Activated naive CD4-positive, alpha-beta T cell treated with anti-CD3 and anti-CD28 coated beads, Interleukin-2, amount 50 U/mL, for 72 hours (primary cell): Measurements from ENCODE around the gene BOLA1. TPM values are rescaled to one million over a fixed set of nuclear protein-coding genes. Genes with fewer than 3 reads are reported as not detected.
"Not testable (repeated sequence)": the region's sequence is repeated elsewhere in the genome, so short reads cannot be mapped to it uniquely, and the experiment has no call there.

ENCODE experiments used
- ATAC-seq, 2 donors: fragments of 150-1000 bp; cut with Tn5 transposase; 2 replicates each; pipeline ENCODE4 v1.10.0; 2021; ENCODE audit warnings: mild to moderate bottlenecking in 2 of 2, moderate library complexity in 2 of 2
- DNase-seq, 2 donors: peaks; one replicate each; pipeline ENCODE4 v3.0.0; 2021 to 2022; ENCODE audit warnings: low spot score in 2 of 2
- H3K27ac Mint-ChIP-seq, 2 donors: one replicate each; pipeline ENCODE4 v1.8.0; 2022; ENCODE audit warnings: mild to moderate bottlenecking in 2 of 2, mixed read lengths in 2 of 2
- H3K36me3 Mint-ChIP-seq, 2 donors: one replicate each; pipeline ENCODE4 v1.8.0; 2022; ENCODE audit warnings: mixed read lengths in 2 of 2
- H3K9me3 Mint-ChIP-seq, 2 donors: one replicate each; pipeline ENCODE4 v1.8.0; 2022; ENCODE audit warnings: mixed read lengths in 2 of 2
- total RNA-seq, 2 donors: library from RNA; stranded (reverse); gene quantifications; one replicate each; pipeline ENCODE4 v1.2.3, GENCODE V29; 2022

Gene BOLA1
- total RNA-seq, 2 donors from 2014 or later = 19.4 to 28.7 TPM

DNA sequence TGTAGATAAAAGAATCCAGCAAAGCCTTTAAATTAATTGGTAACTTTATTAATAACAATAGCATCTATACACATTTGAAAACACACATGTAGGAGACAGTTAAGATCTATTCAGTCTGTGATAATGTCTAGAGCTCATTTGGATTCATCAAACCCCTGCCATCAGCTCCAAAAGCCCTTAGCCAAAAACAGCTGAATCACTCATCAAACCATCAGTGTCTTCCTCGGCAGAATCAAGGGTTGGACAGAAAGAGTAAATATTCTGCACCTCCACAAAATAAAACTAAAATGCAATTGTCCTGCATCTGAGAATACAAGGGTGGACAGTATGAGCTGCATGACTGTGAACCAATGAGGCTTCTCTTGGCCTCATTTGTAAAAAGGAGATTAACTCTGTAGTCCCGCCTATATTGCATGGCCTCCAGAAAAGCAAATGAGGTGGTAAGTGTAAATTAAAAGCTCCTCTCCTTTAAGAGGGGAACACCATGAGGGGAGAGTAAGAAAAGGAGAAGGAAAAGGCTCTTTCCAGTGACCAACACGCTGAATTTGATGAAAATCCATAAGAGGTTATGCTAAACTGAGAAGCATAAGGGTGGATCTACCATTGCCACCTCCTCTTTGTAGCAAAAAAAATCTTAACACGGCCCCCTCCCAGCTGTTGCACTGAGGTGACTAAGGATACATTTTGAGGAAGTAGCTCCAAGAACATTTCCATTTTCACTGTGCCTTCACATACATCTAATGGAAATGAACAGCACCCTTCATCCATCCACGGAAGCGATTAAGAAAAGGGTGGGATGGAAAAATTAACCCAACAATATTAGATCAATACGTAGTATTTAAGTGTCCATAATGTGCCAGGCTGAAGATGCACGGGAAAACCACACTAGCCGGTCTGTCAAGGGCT lies 14.7 kb upstream of the BOLA1 start:
- DNase-seq = peak in 1 of 2 donors; percentile 22
- Mint-ChIP-seq H3K27ac (no peak overlapping the region), H3K9me3 (peaks cover 0 to 4% of the 10 kb centered on the region in 2 donors), H3K36me3 (no peaks in the 10 kb centered on the region)
- ATAC-seq = no peak

DNA sequence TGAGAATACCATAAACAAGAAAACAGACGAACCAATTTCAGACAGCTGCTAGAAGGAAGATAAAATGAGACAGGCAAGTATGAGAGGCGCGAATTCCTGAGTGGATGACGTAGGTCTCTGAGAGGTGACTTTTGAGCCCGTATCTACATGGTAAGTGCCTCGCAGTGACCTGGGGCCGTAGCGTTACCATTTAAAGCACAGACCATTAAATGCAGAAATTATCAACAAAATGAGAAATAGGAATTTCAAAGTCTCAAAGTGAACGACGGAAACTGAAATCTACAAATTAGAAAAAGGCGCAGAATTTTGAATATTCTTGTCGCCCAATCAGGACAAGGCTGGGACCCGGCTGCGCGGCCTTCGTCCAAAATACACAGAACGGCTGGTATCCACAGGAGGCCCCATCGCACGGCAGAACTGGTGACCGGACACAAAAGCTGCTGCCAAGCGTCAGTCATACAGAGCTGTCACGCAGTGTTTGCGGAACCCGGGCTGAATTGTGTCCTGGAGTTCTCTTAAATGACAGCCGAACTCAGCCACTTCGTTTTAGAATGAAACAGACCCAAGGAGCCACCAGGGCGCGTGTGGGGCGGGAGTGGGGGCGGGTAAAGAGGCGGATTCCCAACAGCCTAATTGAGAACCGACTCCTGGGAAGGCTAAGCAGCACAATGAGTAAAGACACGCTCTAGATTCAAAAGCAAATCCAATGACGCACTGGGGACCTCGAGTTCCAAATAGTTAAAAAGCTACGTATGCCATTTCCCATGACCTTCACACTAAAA lies 13.8 kb upstream of the BOLA1 start:
- peaks cover 0 to 4% of the 10 kb centered on the region in 2 donors for H3K9me3 Mint-ChIP-seq
- peak; percentile 22 to 34 for ATAC-seq
- DNase-seq = peak; percentile 76 to 79
- no peak overlapping the region for H3K27ac Mint-ChIP-seq
- H3K36me3 Mint-ChIP-seq = no peaks in the 10 kb centered on the region

DNA sequence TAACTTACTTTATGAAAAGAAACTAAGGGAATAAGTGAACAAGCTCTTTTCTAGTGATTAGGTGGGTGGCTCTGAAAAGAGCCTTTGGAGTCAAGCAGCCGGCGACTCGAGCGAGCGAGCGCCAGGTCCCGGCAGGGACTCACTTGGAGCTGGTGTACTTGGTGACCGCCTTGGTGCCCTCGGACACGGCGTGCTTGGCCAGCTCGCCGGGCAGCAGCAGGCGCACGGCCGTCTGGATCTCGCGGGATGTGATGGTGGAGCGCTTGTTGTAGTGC lies 13.3 kb upstream of the BOLA1 start:
- not testable (repeated sequence) for H3K27ac Mint-ChIP-seq, DNase-seq, H3K36me3 Mint-ChIP-seq, H3K9me3 Mint-ChIP-seq, ATAC-seq

DNA sequence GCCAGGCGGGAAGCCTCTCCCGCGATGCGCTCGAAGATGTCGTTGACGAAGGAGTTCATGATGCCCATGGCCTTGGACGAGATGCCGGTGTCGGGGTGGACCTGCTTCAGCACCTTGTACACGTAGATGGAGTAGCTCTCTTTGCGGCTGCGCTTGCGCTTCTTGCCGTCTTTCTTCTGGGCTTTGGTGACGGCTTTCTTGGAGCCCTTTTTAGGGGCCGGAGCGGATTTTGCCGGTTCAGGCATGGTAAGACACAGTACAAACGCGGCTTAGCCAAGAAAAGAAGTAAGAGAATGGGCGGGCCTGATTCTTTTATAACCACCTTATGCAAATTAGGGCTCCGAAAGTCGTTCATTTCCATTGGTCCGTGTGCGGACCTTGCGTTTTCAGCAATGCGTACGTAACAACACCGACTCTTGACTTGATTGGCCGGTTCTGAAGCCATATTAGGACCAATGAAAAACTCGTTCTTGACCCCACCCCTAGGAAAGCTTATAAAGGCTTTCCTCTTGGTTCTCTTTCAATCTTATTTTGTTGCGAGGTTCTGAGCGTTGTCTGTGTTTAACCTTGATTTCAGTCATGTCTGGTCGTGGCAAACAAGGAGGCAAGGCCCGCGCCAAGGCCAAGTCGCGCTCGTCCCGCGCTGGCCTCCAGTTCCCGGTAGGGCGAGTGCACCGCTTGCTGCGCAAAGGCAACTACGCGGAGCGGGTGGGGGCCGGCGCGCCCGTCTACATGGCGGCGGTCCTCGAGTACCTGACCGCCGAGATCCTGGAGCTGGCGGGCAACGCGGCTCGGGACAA lies 12.8 kb upstream of the BOLA1 start:
- Mint-ChIP-seq H3K27ac (no peak overlapping the region), H3K36me3 (no peaks in the 10 kb centered on the region), H3K9me3 (peaks cover 0 to 4% of the 10 kb centered on the region in 2 donors)
- DNase-seq (peak; percentile 93), ATAC-seq (peak; percentile 59 to 70)

DNA sequence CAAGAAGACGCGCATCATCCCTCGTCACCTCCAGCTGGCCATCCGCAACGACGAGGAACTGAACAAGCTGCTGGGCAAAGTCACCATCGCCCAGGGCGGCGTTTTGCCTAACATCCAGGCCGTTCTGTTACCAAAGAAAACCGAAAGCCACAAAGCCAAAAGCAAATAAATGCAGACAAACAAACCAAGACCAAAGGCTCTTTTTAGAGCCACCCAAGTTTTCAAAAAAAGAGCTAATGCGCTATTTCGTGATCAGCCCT lies 12.2 kb upstream of the BOLA1 start:
- DNase-seq, H3K36me3 Mint-ChIP-seq, H3K9me3 Mint-ChIP-seq, H3K27ac Mint-ChIP-seq, ATAC-seq: not testable (repeated sequence)

DNA sequence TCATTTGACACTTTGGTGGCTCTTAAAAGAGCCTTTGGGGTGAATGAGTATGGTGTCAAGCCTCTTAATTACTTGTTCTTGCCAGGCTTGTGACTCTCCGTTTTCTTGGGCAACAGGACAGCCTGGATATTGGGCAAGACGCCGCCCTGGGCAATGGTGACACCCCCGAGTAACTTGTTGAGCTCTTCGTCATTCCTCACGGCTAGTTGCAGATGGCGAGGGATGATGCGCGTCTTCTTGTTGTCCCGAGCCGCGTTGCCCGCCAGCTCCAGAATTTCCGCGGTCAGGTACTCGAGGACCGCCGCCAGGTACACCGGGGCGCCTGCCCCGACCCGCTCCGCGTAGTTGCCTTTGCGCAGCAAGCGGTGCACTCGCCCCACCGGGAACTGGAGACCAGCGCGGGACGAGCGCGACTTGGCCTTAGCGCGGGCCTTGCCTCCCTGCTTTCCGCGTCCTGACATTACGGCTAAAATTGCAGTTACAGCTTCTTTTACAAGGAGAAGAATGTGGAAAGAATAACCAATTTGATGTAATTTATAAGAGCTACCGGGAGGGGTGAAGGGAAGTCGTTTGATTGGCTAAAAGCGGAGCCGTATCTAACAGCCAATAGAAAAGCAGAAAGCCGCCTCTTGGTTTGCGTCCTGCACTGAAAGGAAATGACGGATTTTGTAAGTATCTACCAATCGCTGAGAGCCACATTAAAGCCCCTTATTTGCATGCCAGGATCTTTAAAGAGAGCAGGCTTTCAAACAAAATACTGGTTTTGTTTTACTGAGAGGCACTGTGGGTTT lies 11.7 kb upstream of the BOLA1 start:
- Mint-ChIP-seq H3K9me3 (no peaks in the 10 kb centered on the region), H3K27ac (no peak overlapping the region), H3K36me3 (no peaks in the 10 kb centered on the region)
- ATAC-seq (peak; percentile 59 to 66), DNase-seq (peak; percentile 83 to 86)

DNA sequence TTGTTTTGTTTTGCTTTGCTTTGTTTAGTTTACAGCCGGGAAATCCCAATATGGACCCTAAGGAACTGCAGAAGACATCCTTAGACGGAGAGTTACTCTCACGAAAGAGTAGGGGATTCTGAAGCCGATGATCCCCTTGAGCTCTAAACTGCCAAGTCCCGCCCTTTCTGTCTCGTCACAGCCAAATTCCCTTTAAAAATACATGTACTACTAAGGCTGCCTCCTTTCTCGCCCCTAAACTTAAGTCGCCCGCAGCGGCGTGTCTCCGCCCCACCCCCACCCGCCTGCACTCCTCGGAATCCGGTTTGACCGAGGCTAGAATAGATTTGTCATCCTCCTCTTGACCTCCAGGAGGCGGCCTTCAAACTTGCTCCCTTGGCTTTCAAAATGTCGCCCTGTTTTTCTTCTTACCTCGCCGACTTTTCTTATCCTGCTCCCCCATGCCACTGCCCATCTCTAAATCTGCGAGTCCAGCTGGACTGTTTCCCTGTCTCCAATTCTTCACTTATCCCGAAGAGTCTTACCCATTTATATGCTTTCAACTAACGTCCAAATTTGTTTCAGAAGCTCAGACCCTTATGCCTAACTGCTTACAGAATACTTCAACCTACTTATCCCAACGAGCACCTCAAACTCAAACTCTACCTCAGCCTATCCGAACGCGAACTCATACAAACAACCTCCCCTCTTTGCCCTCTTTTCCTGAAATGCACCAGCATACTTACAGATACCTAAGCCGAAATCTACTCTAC lies 10.9 kb upstream of the BOLA1 start:
- H3K9me3 Mint-ChIP-seq = no peaks in the 10 kb centered on the region
- no peak overlapping the region for H3K27ac Mint-ChIP-seq
- ATAC-seq = peak; percentile 32 to 36
- H3K36me3 Mint-ChIP-seq = no peaks in the 10 kb centered on the region
- DNase-seq = peak; percentile 71

DNA sequence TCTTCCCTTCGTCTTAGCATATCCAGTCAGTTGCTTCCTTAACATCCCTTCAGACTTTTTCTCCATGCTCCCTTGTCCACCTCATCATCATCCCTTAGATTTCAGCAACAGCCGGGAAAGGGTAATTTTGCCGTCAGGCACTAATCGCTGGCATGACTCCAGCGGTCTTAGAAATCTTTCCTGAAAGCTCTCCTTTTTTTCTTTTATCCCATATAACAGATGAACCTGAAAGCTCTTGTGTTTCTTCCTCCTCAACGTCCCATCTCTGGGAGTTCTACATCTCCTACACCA lies 10.4 kb upstream of the BOLA1 start:
- H3K36me3 Mint-ChIP-seq = no peaks in the 10 kb centered on the region
- no peak overlapping the region for H3K27ac Mint-ChIP-seq
- H3K9me3 Mint-ChIP-seq = no peaks in the 10 kb centered on the region
- DNase-seq (no peak), ATAC-seq (no peak)

DNA sequence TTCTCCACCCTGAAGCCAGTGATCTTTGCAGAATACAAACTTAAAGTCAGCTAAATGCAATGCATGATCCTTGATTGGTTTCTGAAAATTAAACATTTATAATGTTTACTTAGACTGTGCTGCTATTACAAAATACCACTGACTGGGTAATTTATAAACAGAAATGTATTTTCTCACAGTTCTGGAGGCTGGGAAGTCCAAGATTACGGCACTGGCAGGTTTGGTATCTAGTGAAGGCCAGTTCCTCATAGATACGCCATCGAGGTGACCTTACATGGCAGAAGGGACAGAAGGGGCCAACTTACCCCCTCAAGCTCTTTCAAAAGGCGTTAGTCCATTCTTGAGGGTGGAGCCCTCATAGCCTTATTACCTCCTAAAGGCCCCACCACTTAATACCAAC lies 2.8 kb upstream of the BOLA1 start:
- Mint-ChIP-seq H3K36me3 (peaks cover 8 to 16% of the 10 kb centered on the region in 2 donors), H3K27ac (no peak overlapping the region), H3K9me3 (peaks cover 0 to 8% of the 10 kb centered on the region in 2 donors)
- DNase-seq (no peak), ATAC-seq (no peak)

DNA sequence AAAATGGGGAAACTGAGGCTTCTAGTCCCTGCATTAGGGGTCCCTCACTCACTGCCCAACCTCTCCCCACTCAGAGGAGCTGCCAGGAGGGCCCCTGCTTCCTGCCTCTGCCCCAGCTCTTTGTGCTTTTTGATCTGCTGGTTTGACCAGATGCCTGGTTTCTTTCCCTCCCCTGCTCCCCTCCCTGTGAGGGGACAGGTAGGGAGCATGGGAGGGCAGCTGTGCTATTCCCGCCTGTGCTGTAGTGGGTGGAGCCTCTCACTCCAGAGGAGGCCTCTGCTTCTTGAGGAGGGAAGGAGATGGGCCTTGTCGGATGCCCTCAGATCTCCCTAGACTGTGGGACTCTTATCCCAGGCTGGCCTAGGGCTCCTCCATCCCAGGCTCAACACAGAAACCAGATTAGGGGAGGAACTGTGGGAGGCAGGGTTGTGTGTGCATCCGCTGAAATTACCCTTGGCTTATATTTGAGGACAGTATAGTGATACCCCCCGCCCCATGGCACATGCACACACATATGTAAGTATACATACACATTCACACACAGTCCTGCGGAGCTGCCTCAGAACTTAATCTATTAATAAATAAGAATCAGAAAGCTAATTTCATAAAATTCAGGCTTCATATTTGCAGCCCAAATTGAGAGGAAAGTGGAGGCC lies 4.6 kb downstream of the BOLA1 start:
- Mint-ChIP-seq H3K27ac (peak overlapping the region in 1 of 2 donors; percentile 69), H3K9me3 (peaks cover 0 to 9% of the 10 kb centered on the region in 2 donors), H3K36me3 (peaks cover 13 to 16% of the 10 kb centered on the region in 2 donors)
- DNase-seq (no peak), ATAC-seq (no peak)

DNA sequence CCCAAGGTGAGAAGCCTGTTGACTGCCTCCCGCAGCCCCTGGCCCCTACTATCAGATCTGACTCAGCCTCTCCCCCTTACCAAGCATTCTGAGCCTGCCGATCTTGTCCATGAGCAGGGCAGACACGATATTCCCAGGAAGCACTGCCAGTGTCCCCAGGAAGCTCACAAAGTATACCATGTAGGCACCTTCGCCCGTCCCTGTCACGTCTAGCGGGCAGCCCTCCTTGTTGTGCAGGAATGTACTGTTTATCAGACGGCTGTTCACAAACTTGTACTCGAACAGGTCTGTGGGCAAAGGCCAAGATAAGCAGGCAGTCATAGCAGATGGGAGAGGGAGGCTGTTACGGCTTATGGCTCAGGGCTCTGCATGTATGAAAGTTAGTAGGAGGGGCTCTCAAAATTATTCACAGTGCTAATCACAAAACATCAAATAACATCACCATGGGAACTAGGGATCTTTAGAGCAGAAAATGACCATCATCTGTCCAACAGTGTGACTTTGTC lies 7.3 kb downstream of the BOLA1 start:
- peak overlapping the region in 1 of 2 donors; percentile 32 for H3K27ac Mint-ChIP-seq
- ATAC-seq (no peak), DNase-seq (no peak)
- H3K36me3 Mint-ChIP-seq = peaks cover 0 to 6% of the 10 kb centered on the region in 2 donors
- peaks cover 0 to 4% of the 10 kb centered on the region in 2 donors for H3K9me3 Mint-ChIP-seq

DNA sequence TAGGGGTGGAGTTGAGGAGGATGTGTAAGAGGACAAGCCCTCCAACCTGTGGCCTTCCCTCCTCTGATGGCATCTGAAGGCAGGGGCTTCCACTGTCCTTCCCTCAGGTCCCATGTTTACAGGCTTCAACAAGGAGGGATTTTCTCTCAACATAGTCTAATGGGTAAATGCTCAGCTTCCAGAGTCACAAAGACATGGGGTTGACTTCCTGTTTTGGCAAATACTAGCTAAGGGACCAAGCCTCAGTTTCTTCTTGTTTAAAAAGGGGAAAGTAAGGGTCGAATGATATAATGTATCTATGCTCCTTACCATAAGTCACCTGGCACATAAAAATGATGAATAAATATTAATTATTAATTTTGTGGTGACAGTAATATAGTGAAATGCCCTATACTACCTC lies 15.2 kb downstream of the BOLA1 start:
- DNase-seq (no peak), ATAC-seq (no peak)
- no peaks in the 10 kb centered on the region for H3K9me3 Mint-ChIP-seq
- H3K27ac Mint-ChIP-seq = no peak overlapping the region
- H3K36me3 Mint-ChIP-seq = no peaks in the 10 kb centered on the region

DNA sequence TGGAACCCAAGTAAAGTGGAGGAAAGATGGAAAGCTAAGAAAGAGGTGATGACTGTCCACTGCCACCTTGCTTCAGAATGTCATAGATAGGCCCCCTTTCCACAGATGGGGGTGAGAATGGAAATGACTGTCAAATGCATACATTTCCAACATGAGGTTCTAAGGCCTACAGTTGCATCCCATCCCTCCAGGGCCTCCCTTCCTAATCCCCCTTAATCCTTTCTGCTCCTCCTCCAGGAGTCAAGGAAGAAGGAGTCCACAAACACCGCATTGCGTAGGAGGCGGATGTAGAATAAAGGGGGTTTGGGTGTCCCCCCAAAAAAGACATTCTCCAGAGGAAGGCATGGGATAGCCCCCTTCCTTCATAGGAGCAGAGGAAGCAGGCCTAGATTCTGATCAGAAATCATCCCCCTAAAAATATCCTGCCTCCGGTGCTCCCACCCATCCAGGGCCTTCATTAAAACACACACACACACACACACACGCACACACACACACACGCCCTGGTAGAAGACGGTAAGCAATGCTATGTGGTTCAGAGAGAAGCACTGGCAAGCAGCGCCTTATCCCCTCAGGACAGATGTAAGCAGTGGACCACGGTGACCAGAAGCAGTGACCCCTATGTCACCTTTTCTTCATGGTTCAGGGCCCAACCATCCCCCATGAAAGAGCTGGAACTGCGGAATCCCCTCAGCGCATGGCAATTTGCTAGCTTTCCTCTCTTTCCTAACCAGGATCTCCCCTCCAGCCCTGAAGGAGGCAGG lies 16.2 kb downstream of the BOLA1 start:
- ATAC-seq = no peak
- Mint-ChIP-seq H3K9me3 (no peaks in the 10 kb centered on the region), H3K27ac (peak overlapping the region in 1 of 2 donors; percentile 11), H3K36me3 (no peaks in the 10 kb centered on the region)
- no peak for DNase-seq

DNA sequence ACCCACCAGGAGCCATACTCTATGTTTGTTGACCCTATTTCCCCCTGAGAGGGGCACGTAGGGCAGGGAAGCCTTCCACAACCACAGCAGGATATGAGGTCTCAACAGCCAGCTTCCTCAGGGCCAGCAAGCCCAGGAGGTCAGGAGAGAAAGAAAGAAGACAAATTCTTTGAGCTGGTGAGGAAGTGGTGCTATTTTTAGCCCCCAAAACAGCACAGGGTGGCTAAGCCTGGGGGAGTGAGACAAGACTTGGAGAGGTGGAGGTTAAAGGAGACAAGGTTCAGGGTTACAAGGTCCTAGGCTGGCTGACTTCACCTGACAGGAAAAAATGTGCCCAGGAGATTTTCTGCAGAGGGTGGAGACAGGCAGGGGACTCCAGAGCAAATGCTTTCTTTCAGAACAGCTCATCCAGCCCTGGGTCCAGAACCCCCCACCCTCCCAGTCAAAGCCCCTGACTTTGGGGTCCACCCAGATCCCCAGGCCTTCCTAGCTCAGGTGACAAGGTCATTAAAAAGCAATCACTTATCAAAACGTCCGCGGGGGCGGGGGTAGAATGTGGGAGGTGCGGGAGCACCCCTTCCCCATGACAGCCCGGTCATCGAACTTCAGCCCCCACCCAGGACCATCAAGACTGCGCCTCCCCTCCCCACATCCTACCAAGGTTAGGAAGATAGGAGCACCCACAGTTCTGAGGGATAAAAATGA lies 17.0 kb downstream of the BOLA1 start:
- Mint-ChIP-seq H3K9me3 (no peaks in the 10 kb centered on the region), H3K27ac (peak overlapping the region in 1 of 2 donors; percentile 11), H3K36me3 (no peaks in the 10 kb centered on the region)
- DNase-seq (no peak), ATAC-seq (peak in 1 of 2 donors; percentile 13)
